Inflammatory macrophage (primary cell): Measurements from ENCODE around the gene SLC35A4.

Experiments used
- DNase-seq, 2 donors: peaks; one replicate each; pipeline ENCODE4 v3.0.0-alpha.2; 2020 to 2022
- total RNA-seq, 18 experiments: gene quantifications; one replicate each; lab custom pipeline; 2026; ENCODE audit warnings: mixed read lengths in 6 of 18, inconsistent platforms in 2 of 18; lab: John Stamatoyannopoulos, UW

SLC35A4 gene, protein sequence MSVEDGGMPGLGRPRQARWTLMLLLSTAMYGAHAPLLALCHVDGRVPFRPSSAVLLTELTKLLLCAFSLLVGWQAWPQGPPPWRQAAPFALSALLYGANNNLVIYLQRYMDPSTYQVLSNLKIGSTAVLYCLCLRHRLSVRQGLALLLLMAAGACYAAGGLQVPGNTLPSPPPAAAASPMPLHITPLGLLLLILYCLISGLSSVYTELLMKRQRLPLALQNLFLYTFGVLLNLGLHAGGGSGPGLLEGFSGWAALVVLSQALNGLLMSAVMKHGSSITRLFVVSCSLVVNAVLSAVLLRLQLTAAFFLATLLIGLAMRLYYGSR
- 15.7 to 58.4 (median 31.5) reads per million in 18 experiments for total RNA-seq

- peak; percentile 99 to 100 for DNase-seq
Observed at GRCh38 chr5:140564196-140565023, at the start of gene SLC35A4, which contains the start of gene APBB3. Gene SLC35A4 (plus strand): TSS chr5:140564828. CDS start chr5:140567170, 2,342 bp downstream. Gene APBB3 (minus strand): TSS chr5:140564598. CDS start chr5:140564245, 353 bp downstream.

GRCh38 chr5:140524003-140524402, 40.6 kb upstream of the SLC35A4 start:
- DNase-seq, result no peak

DNA sequence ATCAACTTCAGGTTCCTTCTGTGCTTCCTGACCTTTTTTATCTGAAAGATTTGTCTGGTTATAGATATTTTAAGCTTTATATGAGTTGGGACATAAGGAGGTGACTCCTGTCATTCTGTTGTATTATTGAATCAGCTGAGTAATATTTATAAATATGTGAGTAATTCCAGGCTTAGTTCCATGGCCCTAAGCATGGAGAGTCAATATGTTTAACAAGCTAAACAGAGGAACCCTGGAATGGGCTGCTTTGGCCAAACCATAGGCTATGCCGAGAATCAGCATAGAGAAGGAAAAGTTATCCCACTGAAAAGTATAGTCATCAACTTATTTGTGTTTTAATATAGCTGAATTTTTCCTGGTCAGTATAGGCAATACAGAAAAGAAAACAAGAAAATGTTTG, 24.4 kb upstream of the SLC35A4 start:
- no peak for DNase-seq

- DNase-seq, result no peak
Observed at GRCh38 chr5:140542972-140543371, 21.7 kb upstream of the SLC35A4 start.

DNA sequence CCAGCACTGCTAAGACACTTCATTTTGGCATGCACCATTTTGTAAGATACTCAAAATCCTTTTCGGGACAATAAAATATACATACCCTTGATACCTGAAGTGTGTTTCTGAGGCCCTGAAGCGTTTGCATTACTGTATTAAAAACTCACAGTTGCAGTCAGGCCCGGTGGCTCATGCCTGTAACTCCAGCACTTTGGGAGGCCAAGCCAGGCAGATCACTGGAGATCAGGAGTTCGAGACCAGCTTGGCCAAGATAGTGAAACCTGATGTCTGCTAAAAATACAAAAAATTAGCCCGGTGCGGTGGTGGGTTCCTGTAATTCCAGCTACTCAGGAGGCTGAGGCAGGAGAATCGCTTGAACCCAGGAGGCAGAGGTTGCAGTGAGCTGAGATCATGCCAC, 19.6 kb upstream of the SLC35A4 start:
- no peak for DNase-seq

GRCh38 chr5:140545606-140546005, 19.0 kb upstream of the SLC35A4 start:
- DNase-seq, result no peak

- DNase-seq, result peak in 1 of 2 donors; percentile 33
Observed at GRCh38 chr5:140546851-140547507, 17.6 kb upstream of the SLC35A4 start.

DNA sequence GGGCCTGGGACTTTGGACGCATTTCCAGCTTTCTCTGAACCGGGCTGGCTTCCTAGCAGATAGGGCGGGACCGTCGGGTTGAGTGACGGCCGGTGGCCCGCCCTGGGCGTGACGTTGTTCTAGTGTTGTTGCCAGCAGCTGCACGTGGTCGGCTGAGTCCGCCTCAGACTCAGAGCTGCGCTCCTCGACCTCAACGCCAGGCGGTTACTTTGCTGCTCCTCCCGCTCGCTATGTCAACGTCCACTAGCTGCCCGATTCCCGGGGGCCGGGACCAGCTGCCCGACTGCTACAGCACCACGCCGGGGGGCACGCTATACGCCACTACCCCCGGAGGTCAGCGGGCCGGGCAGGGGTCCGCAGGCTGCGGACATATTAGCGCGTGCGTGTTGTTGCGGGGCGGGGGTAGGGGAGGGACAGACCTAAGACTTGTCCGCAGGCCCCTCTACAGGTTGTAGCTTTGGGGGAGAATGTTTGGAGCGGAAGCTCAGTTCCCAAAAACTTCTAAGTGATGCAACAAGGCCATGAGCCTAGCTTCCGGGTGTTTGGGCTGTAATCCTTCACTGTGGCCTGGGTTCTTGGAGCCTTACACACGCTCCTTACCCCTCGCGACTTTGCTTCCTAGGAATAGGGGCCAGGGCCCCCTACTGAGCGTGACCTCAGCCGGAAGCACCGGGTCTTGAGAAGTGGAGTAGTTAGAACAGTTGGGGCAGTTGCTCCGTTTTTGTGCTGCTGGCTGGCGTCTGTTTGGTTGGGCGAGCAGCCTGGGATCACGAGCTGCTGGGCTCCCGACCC, 16.9 kb upstream of the SLC35A4 start, which contains the start of gene EIF4EBP3:
Gene EIF4EBP3, plus strand, starts transcription at position 155 of the 792 bp plus-strand sequence. Its CDS starts 76 bp downstream, at position 231.
- DNase-seq, result peak; percentile 94 to 96

- DNase-seq, result no peak
Observed at GRCh38 chr5:140548300-140548688, 16.3 kb upstream of the SLC35A4 start.

DNA sequence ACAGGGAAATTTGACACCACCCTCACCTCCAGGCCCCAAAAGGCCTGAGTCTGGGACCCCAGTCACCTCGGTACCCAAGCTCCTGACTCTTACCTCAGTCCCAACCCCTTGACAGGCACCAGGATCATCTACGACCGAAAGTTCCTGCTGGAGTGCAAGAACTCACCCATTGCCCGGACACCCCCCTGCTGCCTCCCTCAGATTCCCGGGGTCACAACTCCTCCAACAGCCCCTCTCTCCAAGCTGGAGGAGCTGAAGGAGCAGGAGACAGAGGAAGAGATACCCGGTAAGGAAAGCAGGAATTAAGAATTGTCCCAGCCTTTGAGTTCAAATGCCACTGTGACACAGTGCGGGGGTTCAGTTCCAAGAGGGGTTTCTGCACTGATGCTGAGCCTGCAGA, 15.8 kb upstream of the SLC35A4 start:
- DNase-seq, result no peak

GRCh38 chr5:140549237-140550144, 15.1 kb upstream of the SLC35A4 start:
- peak; percentile 80 to 86 for DNase-seq

DNA sequence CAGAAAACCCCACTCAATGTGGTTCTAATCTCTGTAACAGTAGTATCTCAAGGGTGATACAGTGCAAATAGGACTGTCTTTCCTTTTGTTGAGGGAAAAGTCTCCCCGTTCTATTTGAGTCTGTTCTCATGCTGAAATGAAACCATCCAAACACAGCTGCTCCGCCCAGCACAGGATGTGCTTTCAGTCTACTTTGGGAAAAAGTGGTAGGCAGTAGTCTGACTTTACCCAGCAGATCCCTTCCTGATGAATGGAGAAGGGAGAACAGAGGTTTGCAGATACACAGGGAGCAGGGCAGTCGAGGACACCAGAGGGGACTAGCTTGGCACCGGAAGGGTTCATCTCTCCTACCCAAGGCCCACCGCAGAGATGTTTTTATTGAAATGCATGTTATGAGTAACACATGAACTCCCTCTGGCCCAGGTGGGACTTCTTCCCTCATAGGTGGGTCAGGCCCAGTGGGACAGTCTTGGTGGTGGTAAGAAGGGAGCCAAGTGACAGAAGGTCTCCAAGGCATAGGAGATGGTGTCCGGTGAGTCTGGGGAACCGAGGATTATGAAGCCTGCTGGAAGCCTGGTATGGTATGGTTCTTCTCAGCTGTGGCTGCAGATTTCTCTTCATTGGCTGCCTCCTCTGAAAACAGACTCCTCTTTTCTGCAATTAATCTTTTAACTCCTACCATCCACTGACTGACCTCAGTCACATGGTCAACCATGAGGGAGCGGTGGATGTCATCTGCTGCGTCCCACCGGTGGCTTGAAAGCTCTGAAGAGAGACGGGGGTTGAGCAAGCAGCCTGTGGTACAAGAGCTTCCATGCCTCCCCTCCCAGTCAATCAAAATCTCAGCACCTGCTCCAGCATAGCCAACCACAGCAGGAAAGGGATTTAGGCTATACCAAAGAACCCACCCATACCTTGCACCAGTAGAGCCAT, 14.2 kb upstream of the SLC35A4 start:
- DNase-seq, result no peak

DNA sequence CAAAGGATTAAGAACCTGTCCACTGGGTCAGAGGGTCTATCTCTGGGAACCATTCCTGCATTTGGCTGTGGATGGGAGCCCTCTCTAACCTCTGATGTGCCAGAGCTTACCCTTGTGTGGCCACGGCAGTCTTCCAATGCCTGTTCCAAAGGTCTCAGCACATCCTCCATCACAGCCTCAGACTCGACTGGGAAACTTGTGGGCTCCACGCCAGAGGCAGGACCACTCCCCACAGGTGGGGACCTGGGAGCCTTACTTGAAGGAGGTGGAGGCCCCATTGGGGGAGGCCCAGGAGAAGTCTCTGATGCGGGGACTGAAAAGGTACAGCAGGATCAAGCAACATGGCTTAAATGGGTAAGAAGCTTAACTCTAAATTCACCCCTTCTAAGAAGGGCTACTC, 12.8 kb upstream of the SLC35A4 start:
- DNase-seq, result no peak

DNA sequence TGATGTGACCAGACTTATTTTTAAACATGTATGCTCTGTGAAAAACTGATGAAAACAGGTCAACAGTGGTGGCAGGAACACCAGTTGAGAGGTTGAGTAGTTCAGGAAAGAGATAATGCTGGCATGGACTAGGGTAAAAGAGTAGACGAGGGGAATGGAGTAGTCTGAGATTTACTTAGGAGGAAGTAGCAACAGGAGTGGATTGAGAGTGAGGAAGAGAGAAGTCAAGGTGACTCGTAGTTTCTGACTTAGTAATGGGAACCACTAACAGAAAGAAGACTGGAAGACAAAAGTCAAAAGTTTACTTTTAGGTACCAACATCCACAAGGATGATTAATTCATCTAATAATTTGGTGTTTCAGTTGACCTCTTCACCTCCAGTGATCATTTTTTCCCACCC, 11.0 kb upstream of the SLC35A4 start:
- DNase-seq, result no peak

DNA sequence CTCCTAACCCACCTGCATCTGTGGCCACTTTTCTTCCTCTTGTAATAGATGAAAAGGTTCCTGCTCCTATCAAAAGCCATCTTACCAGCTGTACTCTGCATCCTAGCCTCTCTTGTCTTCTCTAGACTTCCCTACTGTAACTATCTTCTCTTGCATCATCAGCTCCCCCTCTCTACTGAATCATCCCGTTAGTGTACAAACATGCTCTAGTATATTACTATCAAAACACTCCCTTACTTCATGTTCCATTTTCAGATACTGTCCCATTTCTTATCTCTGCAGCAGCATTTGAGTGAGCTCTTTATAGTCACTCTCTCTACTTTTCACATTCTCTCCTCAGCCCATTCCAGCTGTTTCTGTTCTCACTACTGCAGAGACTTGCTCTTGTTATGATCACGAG, 10.2 kb upstream of the SLC35A4 start:
- peak; percentile 34 to 47 for DNase-seq

DNA sequence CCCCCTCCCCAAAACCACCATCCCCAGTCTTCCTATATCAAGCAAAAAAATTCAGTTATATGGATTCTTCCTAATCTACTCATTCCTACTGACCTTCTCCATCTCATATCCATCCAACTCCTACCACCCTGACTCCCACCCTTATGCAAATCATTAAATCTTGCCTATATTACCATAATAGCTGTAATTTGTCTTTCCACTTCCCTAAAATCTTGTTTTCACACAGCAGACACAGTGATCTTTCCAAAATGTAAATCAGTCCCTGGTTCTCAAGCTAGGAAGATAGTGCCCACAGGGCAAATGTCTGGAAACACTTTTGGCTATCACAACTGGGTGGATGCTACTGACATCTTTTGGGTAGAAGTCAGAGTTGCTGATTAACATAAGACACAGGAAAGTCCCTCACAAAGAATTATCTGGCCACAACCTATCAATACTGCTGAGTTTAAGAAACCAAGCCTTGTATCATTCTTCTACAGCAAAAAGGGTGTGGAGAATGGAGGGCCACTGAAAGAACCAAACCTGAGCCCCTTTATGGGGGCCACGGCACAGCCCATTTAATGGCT, 8.8 kb upstream of the SLC35A4 start:
- no peak for DNase-seq

DNA sequence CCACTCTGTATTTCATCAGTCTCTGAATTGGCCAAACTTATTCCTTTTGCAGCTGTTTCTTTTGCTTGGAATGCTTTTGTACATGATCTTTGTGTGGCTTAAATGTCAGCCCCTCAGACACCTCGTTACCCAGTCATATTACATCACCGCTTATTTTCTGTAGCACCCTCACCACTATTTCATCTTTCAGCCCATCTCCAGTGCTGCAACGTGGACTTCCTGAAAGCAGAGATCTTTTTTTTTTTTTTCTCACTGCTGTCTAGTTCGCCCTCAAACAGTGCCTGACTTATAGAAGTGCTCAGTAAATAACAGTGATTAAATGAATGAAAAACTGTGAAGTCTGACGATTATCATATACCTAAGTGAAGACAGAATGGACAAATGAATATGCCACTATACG, 8.2 kb upstream of the SLC35A4 start:
- peak; percentile 42 to 52 for DNase-seq

- DNase-seq, result peak; percentile 94 to 95
Observed at GRCh38 chr5:140557136-140557805, 7.4 kb upstream of the SLC35A4 start, which contains the start of gene SRA1. Gene SRA1 (minus strand): TSS chr5:140557473. CDS start chr5:140557452, 21 bp downstream.

DNA sequence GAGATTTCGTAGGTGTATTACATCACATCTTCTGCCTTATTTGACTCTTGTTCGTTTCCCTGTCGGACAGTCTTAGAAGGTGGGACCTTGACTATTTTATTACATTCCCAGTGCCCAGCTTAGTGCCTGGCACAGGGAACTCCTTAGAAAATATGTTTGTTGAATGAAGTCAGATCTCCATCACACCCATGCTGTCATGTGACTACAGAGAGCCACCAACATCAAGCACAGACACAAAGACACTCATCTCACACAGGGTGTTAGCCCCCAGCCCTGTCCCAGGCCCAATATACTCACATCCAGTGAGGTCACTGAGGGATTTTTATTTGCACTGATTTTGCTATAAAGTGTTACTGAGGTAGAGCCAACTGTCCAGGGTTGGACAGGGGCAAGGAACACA, 6.7 kb upstream of the SLC35A4 start:
- no peak for DNase-seq
